C4-2B (cell line): ENCODE results near the gene NANOS3.
A peak's percentile ranks its signal among the peaks of the same experiment; 100 is the strongest.

ENCODE experiments used
- H3K27ac ChIP-seq: fragments of 450-650 bp; 2 replicates; pipeline ENCODE4 v1.5.1; 2017
- ZFX ChIP-seq: fragments of 450-650 bp; IDR thresholded peaks from 2 replicates; pipeline ENCODE4 v1.6.1; 2017
- TF ChIP-seq, protein P1 (sequence below): fragments of 450-650 bp; conservative IDR thresholded peaks from 2 replicates; pipeline ENCODE4 v1.5.1; 2017; ENCODE audit warnings: mild to moderate bottlenecking

NANOS3 gene

DNA sequence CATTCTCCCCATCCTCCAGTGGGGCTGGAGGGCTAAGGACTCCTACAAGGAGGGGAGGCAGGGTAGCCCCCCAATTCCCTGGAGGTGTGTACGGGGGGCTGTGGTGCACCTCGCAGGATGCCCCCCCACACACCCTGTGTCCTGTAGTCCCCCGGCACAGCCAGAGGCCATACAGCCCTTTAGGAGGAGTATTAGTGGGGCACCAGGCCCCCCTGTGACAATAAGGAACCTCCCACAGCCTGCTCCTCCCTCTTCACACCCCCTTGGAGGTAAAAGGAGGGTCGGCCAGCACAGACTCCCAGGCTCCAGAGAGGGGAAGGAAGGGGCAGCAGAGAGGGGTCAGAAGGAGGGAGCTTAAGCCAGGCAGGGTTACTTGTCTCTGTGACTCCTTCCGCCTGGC lies at the start of gene NANOS3:
Gene NANOS3, plus strand, starts transcription at position 301 of the 400 bp plus-strand sequence. CDS start 115 bp downstream, outside the sequence.
- TF ChIP-seq ZFX: no peak
- TF ChIP-seq, protein P1, sequence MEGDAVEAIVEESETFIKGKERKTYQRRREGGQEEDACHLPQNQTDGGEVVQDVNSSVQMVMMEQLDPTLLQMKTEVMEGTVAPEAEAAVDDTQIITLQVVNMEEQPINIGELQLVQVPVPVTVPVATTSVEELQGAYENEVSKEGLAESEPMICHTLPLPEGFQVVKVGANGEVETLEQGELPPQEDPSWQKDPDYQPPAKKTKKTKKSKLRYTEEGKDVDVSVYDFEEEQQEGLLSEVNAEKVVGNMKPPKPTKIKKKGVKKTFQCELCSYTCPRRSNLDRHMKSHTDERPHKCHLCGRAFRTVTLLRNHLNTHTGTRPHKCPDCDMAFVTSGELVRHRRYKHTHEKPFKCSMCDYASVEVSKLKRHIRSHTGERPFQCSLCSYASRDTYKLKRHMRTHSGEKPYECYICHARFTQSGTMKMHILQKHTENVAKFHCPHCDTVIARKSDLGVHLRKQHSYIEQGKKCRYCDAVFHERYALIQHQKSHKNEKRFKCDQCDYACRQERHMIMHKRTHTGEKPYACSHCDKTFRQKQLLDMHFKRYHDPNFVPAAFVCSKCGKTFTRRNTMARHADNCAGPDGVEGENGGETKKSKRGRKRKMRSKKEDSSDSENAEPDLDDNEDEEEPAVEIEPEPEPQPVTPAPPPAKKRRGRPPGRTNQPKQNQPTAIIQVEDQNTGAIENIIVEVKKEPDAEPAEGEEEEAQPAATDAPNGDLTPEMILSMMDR: no peak
- peak within 1 kb of the TSS; percentile 31 for H3K27ac ChIP-seq

DNA sequence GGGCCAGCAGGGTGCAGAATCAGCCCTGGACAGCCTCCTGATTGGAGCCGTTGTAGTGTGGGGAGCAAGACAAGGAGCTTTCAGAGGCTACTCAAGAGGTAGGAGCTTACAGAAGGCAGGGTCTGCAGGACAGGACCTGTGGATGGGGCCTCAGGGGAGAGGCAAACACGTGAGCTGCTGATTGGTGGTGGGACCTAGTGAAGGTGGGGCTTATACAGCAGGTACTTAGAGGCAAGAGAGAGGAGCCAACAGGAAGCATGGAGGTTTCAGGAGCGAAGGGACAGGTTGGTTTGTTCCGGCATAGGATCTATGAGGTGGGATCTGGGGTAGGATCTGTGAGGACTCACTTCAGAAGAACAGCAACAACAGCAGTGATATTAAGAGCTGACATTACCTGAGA lies 49.3 kb upstream of the NANOS3 start:
- no peak overlapping the region for H3K27ac ChIP-seq
- TF ChIP-seq, protein P1: no peak
- TF ChIP-seq ZFX: no peak

DNA sequence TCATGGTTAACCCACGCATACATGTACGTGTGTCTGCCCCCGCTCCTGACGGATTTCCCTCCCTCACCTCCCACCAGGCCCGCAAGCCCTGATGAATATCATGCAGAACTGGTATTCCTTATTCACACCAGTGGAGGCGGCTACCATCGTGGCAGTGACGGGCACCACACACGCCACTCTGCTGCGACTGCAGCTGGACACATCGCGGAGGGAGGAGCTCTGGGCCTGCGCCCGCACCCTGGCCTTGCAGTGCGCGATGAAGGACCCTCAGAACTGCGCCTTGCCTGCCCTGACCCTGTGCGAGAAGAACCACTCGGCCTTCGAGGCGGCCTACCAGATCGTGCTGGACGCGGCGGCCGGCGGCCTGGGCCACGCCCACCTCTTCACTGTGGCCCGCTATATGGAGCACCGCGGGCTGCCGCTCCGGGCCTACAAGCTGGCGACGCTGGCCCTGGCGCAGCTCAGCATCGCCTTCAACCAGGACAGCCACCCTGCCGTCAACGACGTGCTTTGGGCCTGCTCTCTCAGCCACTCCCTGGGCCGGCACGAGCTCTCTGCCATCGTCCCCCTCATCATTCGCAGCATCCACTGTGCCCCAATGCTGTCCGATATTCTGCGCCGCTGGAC lies 46.7 kb upstream of the NANOS3 start:
- TF ChIP-seq, protein P1: no peak
- no peak for TF ChIP-seq ZFX
- no peak overlapping the region for H3K27ac ChIP-seq

DNA sequence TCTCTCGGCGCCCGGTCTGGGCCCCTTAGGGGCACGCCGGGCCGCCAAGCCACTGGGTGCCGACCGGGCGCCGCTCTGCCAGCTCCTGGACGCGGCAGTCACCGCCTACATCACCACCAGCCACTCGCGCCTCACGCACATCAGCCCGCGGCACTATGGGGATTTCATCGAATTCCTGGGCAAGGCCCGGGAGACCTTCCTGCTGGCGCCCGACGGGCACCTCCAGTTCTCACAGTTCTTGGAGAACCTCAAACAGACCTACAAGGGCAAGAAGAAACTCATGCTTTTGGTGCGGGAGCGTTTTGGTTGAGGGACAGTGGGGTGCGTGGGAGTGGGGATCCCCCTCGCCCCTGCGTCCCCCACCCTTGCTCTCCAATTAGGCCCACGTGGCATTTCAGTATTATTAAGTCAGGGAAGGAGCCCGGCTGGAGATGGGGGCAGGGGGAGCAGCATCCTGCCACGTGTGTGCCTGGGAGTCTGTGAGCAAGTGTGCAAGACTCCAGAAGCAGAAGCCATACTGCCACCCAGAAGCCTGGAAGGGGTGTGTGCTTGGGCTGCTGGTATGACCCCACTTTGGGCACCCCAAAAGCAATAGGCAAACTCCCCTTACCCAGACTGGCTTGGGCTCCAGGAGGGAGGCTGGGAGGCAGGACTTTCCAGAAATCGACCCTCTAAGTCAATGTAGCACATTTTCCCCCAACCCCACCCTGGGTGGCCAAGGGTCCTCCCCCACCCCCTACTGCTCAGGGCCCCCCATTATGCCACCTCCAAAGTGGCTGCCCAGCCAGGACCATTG lies 46.0 kb upstream of the NANOS3 start:
- H3K27ac ChIP-seq: no peak overlapping the region

DNA sequence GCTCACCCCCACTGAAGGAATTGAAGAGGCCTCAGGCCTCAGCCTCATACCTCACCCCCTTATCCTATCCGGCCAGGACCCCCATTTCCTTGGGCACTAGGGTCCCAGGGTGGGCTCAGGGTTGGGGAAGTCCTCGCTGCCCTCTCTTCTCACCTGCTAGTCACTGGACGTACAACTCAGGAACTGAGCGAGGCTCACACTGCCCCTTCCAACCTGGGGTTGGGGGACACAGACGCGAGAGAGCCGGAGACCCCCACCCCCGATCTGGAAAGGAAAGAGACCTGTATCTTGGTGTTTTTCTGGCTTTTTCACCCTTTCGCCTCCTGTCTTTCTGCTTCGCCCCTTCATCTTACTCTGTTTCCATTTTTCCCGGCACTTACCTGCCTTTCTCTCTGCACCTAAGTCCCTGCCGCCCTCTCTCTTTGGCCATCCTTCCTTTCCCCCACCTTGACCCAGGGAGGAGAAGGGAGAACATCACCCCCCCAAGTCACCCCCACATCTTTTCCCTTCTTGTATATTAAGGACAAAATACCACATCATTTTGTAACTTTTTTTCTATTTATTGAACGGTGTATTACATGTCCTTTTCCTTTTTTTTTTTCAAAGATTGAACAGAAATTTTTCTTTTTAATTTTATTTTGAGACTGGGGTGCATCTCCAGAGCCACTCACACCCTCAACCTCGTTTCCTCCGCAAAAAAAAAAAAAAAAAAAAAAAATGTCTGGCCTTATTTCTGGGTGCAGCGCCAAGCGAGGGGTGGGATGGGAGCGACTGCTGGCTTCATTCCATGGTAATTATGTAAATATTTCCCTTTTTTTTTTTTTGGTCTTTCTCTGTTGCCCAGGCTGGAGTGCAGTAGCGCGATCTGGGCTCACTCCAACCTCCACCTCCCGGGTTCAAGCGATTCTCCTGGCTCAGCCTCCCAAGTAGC lies 45.1 kb upstream of the NANOS3 start:
- no peak overlapping the region for H3K27ac ChIP-seq
- TF ChIP-seq, protein P1: no peak
- no peak for TF ChIP-seq ZFX

More for the DNA sequence above, 46.0 kb upstream of the NANOS3 start:
- TF ChIP-seq, protein P1: no peak
- TF ChIP-seq ZFX: no peak

DNA sequence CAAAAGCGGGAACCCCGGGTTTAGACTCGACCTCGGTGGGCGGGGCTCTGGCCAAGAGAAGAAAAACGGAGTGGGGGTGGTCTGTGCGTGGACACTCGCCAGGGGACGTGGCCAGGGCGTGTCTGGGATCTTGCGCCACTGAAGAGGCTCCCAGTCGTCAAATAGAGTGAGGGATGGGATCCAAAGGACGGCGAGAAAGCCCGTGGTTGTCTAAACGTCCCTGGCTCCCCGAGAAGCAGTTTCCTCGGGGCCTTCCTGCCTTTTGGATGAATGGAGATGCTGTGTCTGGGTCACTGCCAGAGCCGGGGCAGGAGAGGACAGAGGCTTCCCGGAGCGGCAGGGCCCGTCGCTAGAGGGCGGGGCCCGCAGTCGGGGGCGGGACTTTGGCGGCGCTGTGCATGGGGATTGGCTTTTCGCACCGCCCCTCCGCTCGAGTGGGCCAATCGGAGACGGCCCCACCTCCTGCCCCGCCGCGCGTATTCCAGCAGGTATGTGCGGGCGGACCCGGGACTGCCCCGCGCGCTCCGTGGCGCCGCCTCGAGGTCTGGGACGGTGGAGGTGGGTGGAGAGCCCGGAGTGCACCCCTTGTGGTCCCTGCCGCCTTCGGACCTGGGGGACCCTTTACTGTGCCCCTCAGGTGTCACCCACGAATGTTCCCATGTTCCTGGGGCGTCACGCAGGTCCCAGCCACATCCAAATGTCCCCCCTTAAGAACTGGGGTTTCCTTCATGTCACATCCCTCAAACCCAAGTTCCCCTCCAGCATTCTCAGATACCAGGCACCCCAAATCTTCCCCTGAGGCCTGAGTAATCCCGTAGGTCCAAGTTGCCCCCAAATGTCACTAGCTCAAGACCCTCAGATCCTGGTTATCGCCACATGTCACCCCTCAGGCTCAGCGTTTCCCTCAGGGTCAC lies 43.3 kb upstream of the NANOS3 start:
- TF ChIP-seq, protein P1: no peak; the same call in 1 of the 2 replicates
- TF ChIP-seq ZFX: no peak
- peak overlapping the region; percentile 45 for H3K27ac ChIP-seq
